HepG2 (cell line): ENCODE data around the gene MEA1. TPM values are rescaled to one million over a fixed set of nuclear protein-coding genes. Genes with fewer than 3 reads are reported as not detected.

Experiments
- EED ChIP-seq: sonication (generic); formaldehyde crosslinking; IDR thresholded peaks from 2 replicates; pipeline ENCODE4 v1.5.0; 2020; ENCODE audit warnings: mild to moderate bottlenecking, missing genetic modification reagents
- EZH2 ChIP-seq: conservative IDR thresholded peaks from 2 replicates; pipeline ENCODE4 v1.6.1; 2012; ENCODE audit warnings: mild to moderate bottlenecking, low read depth, low read length, moderate library complexity
- HCFC1 ChIP-seq: fragments of 150-350 bp; IDR thresholded peaks from 2 replicates; pipeline ENCODE4 v1.6.1; 2014; ENCODE audit warnings: low read depth, low read length
- JUND ChIP-seq: sonication (generic); formaldehyde crosslinking; IDR thresholded peaks from 2 replicates; pipeline ENCODE4 v1.8.0; 2022; ENCODE audit warnings: mild to moderate bottlenecking, missing genetic modification reagents
- SMYD3 ChIP-seq: sonication (generic); formaldehyde crosslinking; IDR thresholded peaks from 2 replicates; pipeline ENCODE4 v1.8.1; 2023; ENCODE audit warnings: mild to moderate bottlenecking, missing genetic modification reagents
- SOX5 ChIP-seq: IDR thresholded peaks from 2 replicates; pipeline ENCODE4 v1.6.1; 2016; ENCODE audit warnings: borderline replicate concordance
- TBX3 ChIP-seq: fragments of 450-650 bp; IDR thresholded peaks from 2 replicates; pipeline ENCODE4 v1.6.1; 2017; ENCODE audit warnings: antibody characterized with exemption, mild to moderate bottlenecking, inconsistent platforms, borderline replicate concordance
- TEAD3 ChIP-seq: optimal IDR thresholded peaks from 2 replicates; pipeline ENCODE3; 2016; ENCODE audit warnings: borderline replicate concordance
- YY1 ChIP-seq: IDR thresholded peaks from 2 replicates; pipeline ENCODE4 v1.6.1; 2011; ENCODE audit warnings: low read length, low read depth, moderate library complexity, mild to moderate bottlenecking; ENCODE audit not compliant: insufficient read depth, insufficient replicate concordance
- ZBTB26 ChIP-seq: IDR thresholded peaks from 2 replicates; pipeline ENCODE4 v1.6.1; 2016; ENCODE audit warnings: missing compliant biosample characterization, missing genetic modification reagents, borderline replicate concordance
- ZNF251 ChIP-seq: sonication (generic); formaldehyde crosslinking; IDR thresholded peaks from 2 replicates; pipeline ENCODE4 v1.9.0; 2021; ENCODE audit warnings: mild to moderate bottlenecking, missing genetic modification reagents
- ZNF670 ChIP-seq: sonication (generic); formaldehyde crosslinking; IDR thresholded peaks from 2 replicates; pipeline ENCODE4 v1.8.0; 2022; ENCODE audit warnings: mild to moderate bottlenecking, missing genetic modification reagents, borderline replicate concordance
- ZNF776 ChIP-seq: sonication (generic); formaldehyde crosslinking; IDR thresholded peaks from 2 replicates; pipeline ENCODE4 v1.4.0; 2020; ENCODE audit warnings: mild to moderate bottlenecking, missing genetic modification reagents
- polyA plus RNA-seq, 8 experiments: library from polyadenylated mRNA; depleted of rRNA in 3 of 8; stranded (reverse) in 7 of 8; unstranded in 1 of 8; fragments of >200 nt; fragmentation: Illumina TruSeq in 4 of 8; extraction: Trizol in 4 of 8; gene quantifications; 2 replicates each; pipeline versions ENCODE4 v1.2.1 to v1.2.3, GENCODE V29; 2011 to 2016; ENCODE audit warnings: low read depth in 4 of 8, missing spikeins in 1 of 8, mixed read lengths in 1 of 8; ENCODE audit not compliant: insufficient read depth in 1 of 8
- total RNA-seq, 5 experiments: library from RNA; depleted of rRNA; stranded (reverse); fragments of >200 nt; fragmentation: Illumina TruSeq; extraction: Trizol; gene quantifications; 2 replicates each; pipeline ENCODE4 v1.2.3, GENCODE V29; 2016; ENCODE audit warnings: low read depth in 1 of 5
- TF ChIP-seq, protein P1 (sequence below): sonication (generic); formaldehyde crosslinking; IDR thresholded peaks from 2 replicates; pipeline ENCODE4 v1.8.1; 2023; ENCODE audit warnings: mild to moderate bottlenecking, missing genetic modification reagents
- TF ChIP-seq, protein P2 (sequence below): IDR thresholded peaks from 2 replicates; pipeline ENCODE4 v1.4.0; 2020; ENCODE audit warnings: mild to moderate bottlenecking, missing genetic modification reagents
- TF ChIP-seq, protein P3 (sequence below): sonication (generic); formaldehyde crosslinking; IDR thresholded peaks from 2 replicates; pipeline ENCODE4 v1.4.0; 2020; ENCODE audit warnings: mild to moderate bottlenecking, missing genetic modification reagents
- TF ChIP-seq, protein P4 (sequence below): sonication (generic); formaldehyde crosslinking; conservative IDR thresholded peaks from 2 replicates; pipeline ENCODE4 v1.8.1; 2023; ENCODE audit warnings: missing genetic modification reagents

MEA1 gene
- total and polyA plus RNA-seq, 2 of the 13 experiments (the other 11 are each of a cell fraction or from before 2014, with no cell fraction given) = 75.6 to 86.2 TPM

- TF ChIP-seq, protein P1, sequence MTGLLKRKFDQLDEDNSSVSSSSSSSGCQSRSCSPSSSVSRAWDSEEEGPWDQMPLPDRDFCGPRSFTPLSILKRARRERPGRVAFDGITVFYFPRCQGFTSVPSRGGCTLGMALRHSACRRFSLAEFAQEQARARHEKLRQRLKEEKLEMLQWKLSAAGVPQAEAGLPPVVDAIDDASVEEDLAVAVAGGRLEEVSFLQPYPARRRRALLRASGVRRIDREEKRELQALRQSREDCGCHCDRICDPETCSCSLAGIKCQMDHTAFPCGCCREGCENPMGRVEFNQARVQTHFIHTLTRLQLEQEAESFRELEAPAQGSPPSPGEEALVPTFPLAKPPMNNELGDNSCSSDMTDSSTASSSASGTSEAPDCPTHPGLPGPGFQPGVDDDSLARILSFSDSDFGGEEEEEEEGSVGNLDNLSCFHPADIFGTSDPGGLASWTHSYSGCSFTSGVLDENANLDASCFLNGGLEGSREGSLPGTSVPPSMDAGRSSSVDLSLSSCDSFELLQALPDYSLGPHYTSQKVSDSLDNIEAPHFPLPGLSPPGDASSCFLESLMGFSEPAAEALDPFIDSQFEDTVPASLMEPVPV = no peak
- TF ChIP-seq TBX3 = peak; percentile 27; the same call in 1 of the 2 replicates
- TF ChIP-seq, protein P2, sequence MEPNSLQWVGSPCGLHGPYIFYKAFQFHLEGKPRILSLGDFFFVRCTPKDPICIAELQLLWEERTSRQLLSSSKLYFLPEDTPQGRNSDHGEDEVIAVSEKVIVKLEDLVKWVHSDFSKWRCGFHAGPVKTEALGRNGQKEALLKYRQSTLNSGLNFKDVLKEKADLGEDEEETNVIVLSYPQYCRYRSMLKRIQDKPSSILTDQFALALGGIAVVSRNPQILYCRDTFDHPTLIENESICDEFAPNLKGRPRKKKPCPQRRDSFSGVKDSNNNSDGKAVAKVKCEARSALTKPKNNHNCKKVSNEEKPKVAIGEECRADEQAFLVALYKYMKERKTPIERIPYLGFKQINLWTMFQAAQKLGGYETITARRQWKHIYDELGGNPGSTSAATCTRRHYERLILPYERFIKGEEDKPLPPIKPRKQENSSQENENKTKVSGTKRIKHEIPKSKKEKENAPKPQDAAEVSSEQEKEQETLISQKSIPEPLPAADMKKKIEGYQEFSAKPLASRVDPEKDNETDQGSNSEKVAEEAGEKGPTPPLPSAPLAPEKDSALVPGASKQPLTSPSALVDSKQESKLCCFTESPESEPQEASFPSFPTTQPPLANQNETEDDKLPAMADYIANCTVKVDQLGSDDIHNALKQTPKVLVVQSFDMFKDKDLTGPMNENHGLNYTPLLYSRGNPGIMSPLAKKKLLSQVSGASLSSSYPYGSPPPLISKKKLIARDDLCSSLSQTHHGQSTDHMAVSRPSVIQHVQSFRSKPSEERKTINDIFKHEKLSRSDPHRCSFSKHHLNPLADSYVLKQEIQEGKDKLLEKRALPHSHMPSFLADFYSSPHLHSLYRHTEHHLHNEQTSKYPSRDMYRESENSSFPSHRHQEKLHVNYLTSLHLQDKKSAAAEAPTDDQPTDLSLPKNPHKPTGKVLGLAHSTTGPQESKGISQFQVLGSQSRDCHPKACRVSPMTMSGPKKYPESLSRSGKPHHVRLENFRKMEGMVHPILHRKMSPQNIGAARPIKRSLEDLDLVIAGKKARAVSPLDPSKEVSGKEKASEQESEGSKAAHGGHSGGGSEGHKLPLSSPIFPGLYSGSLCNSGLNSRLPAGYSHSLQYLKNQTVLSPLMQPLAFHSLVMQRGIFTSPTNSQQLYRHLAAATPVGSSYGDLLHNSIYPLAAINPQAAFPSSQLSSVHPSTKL (CRISPR knock-in tag) = peak; percentile 15; the same call in 1 of the 2 replicates
- TF ChIP-seq SOX5 (CRISPR knock-in tag) = peak; percentile 18
- no peak for TF ChIP-seq ZNF670 (CRISPR knock-in tag)
- TF ChIP-seq, protein P3, sequence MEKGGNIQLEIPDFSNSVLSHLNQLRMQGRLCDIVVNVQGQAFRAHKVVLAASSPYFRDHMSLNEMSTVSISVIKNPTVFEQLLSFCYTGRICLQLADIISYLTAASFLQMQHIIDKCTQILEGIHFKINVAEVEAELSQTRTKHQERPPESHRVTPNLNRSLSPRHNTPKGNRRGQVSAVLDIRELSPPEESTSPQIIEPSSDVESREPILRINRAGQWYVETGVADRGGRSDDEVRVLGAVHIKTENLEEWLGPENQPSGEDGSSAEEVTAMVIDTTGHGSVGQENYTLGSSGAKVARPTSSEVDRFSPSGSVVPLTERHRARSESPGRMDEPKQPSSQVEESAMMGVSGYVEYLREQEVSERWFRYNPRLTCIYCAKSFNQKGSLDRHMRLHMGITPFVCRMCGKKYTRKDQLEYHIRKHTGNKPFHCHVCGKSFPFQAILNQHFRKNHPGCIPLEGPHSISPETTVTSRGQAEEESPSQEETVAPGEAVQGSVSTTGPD (CRISPR knock-in tag) = no peak
- TF ChIP-seq TEAD3 (CRISPR knock-in tag) = peak; percentile 89
- TF ChIP-seq ZNF776 = no peak
- TF ChIP-seq HCFC1 = peak; percentile 97
- TF ChIP-seq SMYD3 (CRISPR knock-in tag) = no peak; the same call in 1 of the 2 replicates
- TF ChIP-seq ZBTB26 (CRISPR knock-in tag) = peak; percentile 66; the same call in 1 of the 2 replicates
- no peak for TF ChIP-seq EZH2
- no peak for TF ChIP-seq ZNF251 (CRISPR knock-in tag)
- TF ChIP-seq, protein P4, sequence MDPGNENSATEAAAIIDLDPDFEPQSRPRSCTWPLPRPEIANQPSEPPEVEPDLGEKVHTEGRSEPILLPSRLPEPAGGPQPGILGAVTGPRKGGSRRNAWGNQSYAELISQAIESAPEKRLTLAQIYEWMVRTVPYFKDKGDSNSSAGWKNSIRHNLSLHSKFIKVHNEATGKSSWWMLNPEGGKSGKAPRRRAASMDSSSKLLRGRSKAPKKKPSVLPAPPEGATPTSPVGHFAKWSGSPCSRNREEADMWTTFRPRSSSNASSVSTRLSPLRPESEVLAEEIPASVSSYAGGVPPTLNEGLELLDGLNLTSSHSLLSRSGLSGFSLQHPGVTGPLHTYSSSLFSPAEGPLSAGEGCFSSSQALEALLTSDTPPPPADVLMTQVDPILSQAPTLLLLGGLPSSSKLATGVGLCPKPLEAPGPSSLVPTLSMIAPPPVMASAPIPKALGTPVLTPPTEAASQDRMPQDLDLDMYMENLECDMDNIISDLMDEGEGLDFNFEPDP (CRISPR knock-in tag) = no peak
- TF ChIP-seq YY1 = peak; percentile 47
- TF ChIP-seq EED = no peak
- TF ChIP-seq JUND (CRISPR knock-in tag) = peak; percentile 30; the same call in 1 of the 2 replicates
Measured at GRCh38 chr6:43013843-43014433, at the start of gene MEA1, which contains the start of gene KLHDC3 (continued).
